MM.1S (cell line): ENCODE data around the gene RGS8.

Source experiments
- DNase-seq: peaks from one replicate; pipeline ENCODE4 v3.0.0-alpha.2; 2015
- H2AFZ ChIP-seq: fragments of 300-600 bp; sonication (generic); 2 replicates; pipeline ENCODE4 v1.6.0; 2016; ENCODE audit warnings: antibody characterized with exemption, low read length
- H3F3A ChIP-seq: fragments of 300-600 bp; sonication (generic); 2 replicates; pipeline ENCODE4 v1.6.1; 2016; ENCODE audit warnings: mild to moderate bottlenecking, antibody characterized with exemption, low read length, moderate library complexity, mixed read lengths; ENCODE audit not compliant: insufficient read depth
- H3K27ac ChIP-seq: fragments of 300-600 bp; sonication (generic); 2 replicates; pipeline ENCODE4 v1.5.1; 2016; ENCODE audit warnings: mild to moderate bottlenecking, low read length
- H3K27me3 ChIP-seq: fragments of 300-600 bp; sonication (generic); replicated peaks from 2 replicates; pipeline ENCODE4 v1.6.0; 2016; ENCODE audit warnings: low read length; ENCODE audit not compliant: insufficient read depth
- H3K36me3 ChIP-seq: fragments of 300-600 bp; sonication (generic); replicated peaks from 2 replicates; pipeline ENCODE4 v1.6.1; 2016; ENCODE audit warnings: mild to moderate bottlenecking, low read length, mixed read lengths; ENCODE audit not compliant: insufficient read depth
- H3K4me1 ChIP-seq: fragments of 300-600 bp; sonication (generic); 2 replicates; pipeline ENCODE4 v1.6.1; 2016; ENCODE audit warnings: low read length, mixed read lengths
- H3K4me2 ChIP-seq: fragments of 300-600 bp; sonication (generic); 2 replicates; pipeline ENCODE4 v1.6.0; 2016; ENCODE audit warnings: low read depth, low read length
- H3K4me3 ChIP-seq: fragments of 300-600 bp; sonication (generic); 2 replicates; pipeline ENCODE4 v1.5.1; 2016; ENCODE audit warnings: low read length, mixed read lengths
- H3K79me2 ChIP-seq: fragments of 300-600 bp; sonication (generic); 2 replicates; pipeline ENCODE4 v1.6.1; 2016; ENCODE audit warnings: mixed run types, low read length, mixed read lengths
- H3K9ac ChIP-seq: fragments of 300-600 bp; sonication (generic); 2 replicates; pipeline ENCODE4 v1.6.1; 2016; ENCODE audit warnings: low read length, mixed read lengths
- H3K9me2 ChIP-seq: fragments of 300-600 bp; sonication (generic); replicated peaks from 2 replicates; pipeline ENCODE4 v1.6.1; 2016; ENCODE audit warnings: mild to moderate bottlenecking, low read length, mixed read lengths; ENCODE audit not compliant: insufficient read depth
- H3K9me3 ChIP-seq: fragments of 300-600 bp; sonication (generic); replicated peaks from 2 replicates; pipeline ENCODE4 v1.6.1; 2016; ENCODE audit warnings: mild to moderate bottlenecking, low read length, mixed read lengths; ENCODE audit not compliant: insufficient read depth
- H4K20me1 ChIP-seq: fragments of 300-600 bp; sonication (generic); 2 replicates; pipeline ENCODE4 v1.6.1; 2016; ENCODE audit warnings: mild to moderate bottlenecking, low read length, moderate library complexity, mixed read lengths; ENCODE audit not compliant: insufficient read depth
- CTCF ChIP-seq: fragments of 300-600 bp; sonication (generic); IDR thresholded peaks from 2 replicates; pipeline ENCODE4 v1.5.1; 2016; ENCODE audit warnings: antibody characterized with exemption, low read length, mixed read lengths
- EZH2 ChIP-seq: fragments of 300-600 bp; sonication (generic); optimal IDR thresholded peaks from 2 replicates; pipeline ENCODE3; 2017; ENCODE audit warnings: low read depth, mild to moderate bottlenecking, antibody characterized with exemption, low read length, mixed read lengths
- EZH2phosphoT487 ChIP-seq: fragments of 300-600 bp; sonication (generic); IDR thresholded peaks from 2 replicates; pipeline ENCODE4 v1.6.1; 2018; ENCODE audit warnings: antibody characterized with exemption, low read length

RGS8 gene

GRCh38 chr1:182670032-182670749 lies 14.2 kb downstream of the RGS8 start:
- no peak for TF ChIP-seq EZH2
- no peak for TF ChIP-seq CTCF
- no peak for TF ChIP-seq EZH2phosphoT487
- H3K36me3 ChIP-seq, result no peaks in the 10 kb centered on the region
- H2AFZ ChIP-seq, result no peak overlapping the region
- no peak overlapping the region for H3K4me2 ChIP-seq
- H3K4me1 ChIP-seq, result no peaks in the 10 kb centered on the region
- H3K4me3 ChIP-seq, result no peak overlapping the region
- no peak overlapping the region for H3K27ac ChIP-seq
- H3K79me2 ChIP-seq, result no peaks in the 10 kb centered on the region
- H3F3A ChIP-seq, result no peaks in the 10 kb centered on the region
- H3K9me3 ChIP-seq, result no peaks in the 10 kb centered on the region
- H3K9me2 ChIP-seq, result no peaks in the 10 kb centered on the region
- no peaks in the 10 kb centered on the region for H4K20me1 ChIP-seq
- DNase-seq, result no peak
- H3K9ac ChIP-seq, result no peak overlapping the region
- H3K27me3 ChIP-seq, result peaks cover 5% of the 10 kb centered on the region

GRCh38 chr1:182669266-182669665 lies 15.1 kb downstream of the RGS8 start:
- Histone ChIP-seq H3K9me3 (no peaks in the 10 kb centered on the region), H3K79me2 (no peaks in the 10 kb centered on the region), H2AFZ (no peak overlapping the region), H4K20me1 (no peaks in the 10 kb centered on the region), H3K27me3 (peaks cover 4% of the 10 kb centered on the region; the same call in 1 of the 2 replicates), H3K4me1 (no peaks in the 10 kb centered on the region), H3K9ac (no peak overlapping the region), H3K9me2 (no peaks in the 10 kb centered on the region), H3K4me2 (no peak overlapping the region), H3K36me3 (no peaks in the 10 kb centered on the region), H3F3A (no peaks in the 10 kb centered on the region), H3K4me3 (no peak overlapping the region), H3K27ac (no peak overlapping the region)
- no peak for TF ChIP-seq CTCF
- TF ChIP-seq EZH2phosphoT487, result no peak
- no peak for TF ChIP-seq EZH2
- no peak for DNase-seq

- no peaks in the 10 kb centered on the region for H3F3A ChIP-seq
- no peaks in the 10 kb centered on the region for H4K20me1 ChIP-seq
- H2AFZ ChIP-seq, result no peak overlapping the region
- no peak overlapping the region for H3K9ac ChIP-seq
- no peak overlapping the region for H3K4me3 ChIP-seq
- no peak overlapping the region for H3K27ac ChIP-seq
- peak; percentile 5 for DNase-seq
- no peaks in the 10 kb centered on the region for H3K27me3 ChIP-seq
- H3K4me2 ChIP-seq, result no peak overlapping the region
- H3K9me2 ChIP-seq, result no peaks in the 10 kb centered on the region
- H3K79me2 ChIP-seq, result no peaks in the 10 kb centered on the region
- H3K9me3 ChIP-seq, result no peaks in the 10 kb centered on the region
- no peaks in the 10 kb centered on the region for H3K4me1 ChIP-seq
- no peaks in the 10 kb centered on the region for H3K36me3 ChIP-seq
- no peak for TF ChIP-seq EZH2phosphoT487
- TF ChIP-seq EZH2, result no peak
- no peak for TF ChIP-seq CTCF
Measured at GRCh38 chr1:182668521-182669054, 15.8 kb downstream of the RGS8 start.
